Erythroblast (primary cell): ENCODE data around the gene WDR91.

ENCODE experiments used
- DNase-seq, 2 experiments: peaks; one replicate each; lab custom pipeline; 2025; lab: John Stamatoyannopoulos, UW
- GATA1 ChIP-seq: IDR thresholded peaks from 2 replicates; pipeline ENCODE4 v1.6.1; 2011; ENCODE audit warnings: low read depth, mild to moderate bottlenecking, control low read depth, low read length, moderate library complexity
- POLR2A ChIP-seq: IDR thresholded peaks from 2 replicates; pipeline ENCODE4 v1.6.1; 2011; ENCODE audit warnings: mild to moderate bottlenecking, low read length

WDR91 gene

GRCh38 chr7:135197906-135198655 is 13.2 kb downstream of the WDR91 start:
- TF ChIP-seq POLR2A (no peak), GATA1 (no peak)
- DNase-seq = no peak

GRCh38 chr7:135197343-135197742 is 14.0 kb downstream of the WDR91 start:
- DNase-seq = no peak
- TF ChIP-seq POLR2A = no peak
- no peak for TF ChIP-seq GATA1

GRCh38 chr7:135195968-135196629 is 15.2 kb downstream of the WDR91 start:
- TF ChIP-seq GATA1 (no peak), POLR2A (no peak)
- DNase-seq = no peak

- TF ChIP-seq GATA1 = no peak
- TF ChIP-seq POLR2A = no peak
- no peak for DNase-seq
Observed at GRCh38 chr7:135195156-135195555, 16.2 kb downstream of the WDR91 start.

- no peak for TF ChIP-seq GATA1
- no peak for TF ChIP-seq POLR2A
- no peak for DNase-seq
Observed at GRCh38 chr7:135194494-135195095, 16.7 kb downstream of the WDR91 start.

- TF ChIP-seq POLR2A (no peak), GATA1 (no peak)
- DNase-seq = no peak
Observed at GRCh38 chr7:135193615-135194081, 17.7 kb downstream of the WDR91 start.

- TF ChIP-seq POLR2A (no peak), GATA1 (no peak)
- DNase-seq = no peak
Observed at GRCh38 chr7:135192914-135193536, 18.3 kb downstream of the WDR91 start.

- no peak for DNase-seq
Observed at GRCh38 chr7:135190703-135191102, 20.6 kb downstream of the WDR91 start.

GRCh38 chr7:135189961-135190360 is 21.4 kb downstream of the WDR91 start:
- DNase-seq = no peak
- TF ChIP-seq POLR2A = no peak
- TF ChIP-seq GATA1 = no peak

More at GRCh38 chr7:135190703-135191102, 20.6 kb downstream of the WDR91 start:
- no peak for TF ChIP-seq POLR2A
- no peak for TF ChIP-seq GATA1

GRCh38 chr7:135189221-135189662 is 22.1 kb downstream of the WDR91 start:
- no peak for DNase-seq
- TF ChIP-seq POLR2A (no peak), GATA1 (no peak)

- TF ChIP-seq GATA1 (no peak), POLR2A (no peak)
- no peak for DNase-seq
Observed at GRCh38 chr7:135188298-135188984, 22.9 kb downstream of the WDR91 start.

GRCh38 chr7:135186841-135187253 is 24.5 kb downstream of the WDR91 start:
- TF ChIP-seq POLR2A (no peak), GATA1 (no peak)

GRCh38 chr7:135186261-135186540 is 25.1 kb downstream of the WDR91 start:
- TF ChIP-seq POLR2A (no peak), GATA1 (no peak)

More at GRCh38 chr7:135186841-135187253, 24.5 kb downstream of the WDR91 start:
- no peak for DNase-seq

More at GRCh38 chr7:135186261-135186540, 25.1 kb downstream of the WDR91 start:
- no peak for DNase-seq
